ENCODE results near the gene RCC2. TPM values are rescaled to one million over a fixed set of nuclear protein-coding genes. Genes with fewer than 3 reads are reported as not detected.

RCC2 gene
- total RNA-seq, 1 experiment from 2014 or later, result 473 TPM

GRCh38 chr1:17462669-17463068, 23.2 kb upstream of the RCC2 start:
- no peaks in the 10 kb centered on the region; a peak in 1 of 7 replicates for H3K36me3 Mint-ChIP-seq (ENCODE audit: insufficient read depth in 1 of 3, low read depth in 3 of 3)
- Histone ChIP-seq H4K20me1 (ENCODE audit: control insufficient read depth, insufficient read depth, insufficient read length) (no peaks in the 10 kb centered on the region), H3K79me2 (ENCODE audit: insufficient read depth, low read length) (no peaks in the 10 kb centered on the region), H2AFZ (ENCODE audit: low read length) (no peak overlapping the region), H3K23me2 (ENCODE audit: insufficient read length, low read depth, low read length, poor library complexity, severe bottlenecking) (no peaks in the 10 kb centered on the region), H2BK120ac (ENCODE audit: low read depth, low read length, poor library complexity, severe bottlenecking) (no peak overlapping the region), H2BK15ac (ENCODE audit: low read depth, low read length) (no peak overlapping the region), H2BK12ac (ENCODE audit: insufficient read length, low read depth, low read length) (no peak overlapping the region), H3K9ac (ENCODE audit: extremely low read depth, insufficient read length, low read length) (peak overlapping the region; percentile 23), H3K27ac (ENCODE audit: insufficient read length, low read depth, low read length) (no peak overlapping the region), H2AK5ac (ENCODE audit: insufficient read length, low read length) (no peak overlapping the region), H3K9me3 (ENCODE audit: control insufficient read depth, low read depth, low read length) (no peaks in the 10 kb centered on the region), H3K4me2 (ENCODE audit: insufficient read depth, insufficient read length, low read length) (no peak overlapping the region), H4K91ac (ENCODE audit: insufficient read length, low read depth, low read length) (no peak overlapping the region), H3K56ac (ENCODE audit: insufficient read length, low read depth, low read length) (no peak overlapping the region), H3K4ac (ENCODE audit: low read depth, low read length) (no peak overlapping the region), H4K8ac (replicated peaks; ENCODE audit: insufficient read length, low read depth, low read length) (no peak overlapping the region), H3K18ac (ENCODE audit: insufficient read length, low read depth, low read length) (no peak overlapping the region), H3K79me1 (ENCODE audit: insufficient read depth, low read depth, low read length, poor library complexity, severe bottlenecking) (no peaks in the 10 kb centered on the region), H3K4me1 (ENCODE audit: insufficient read depth, low read length) (no peaks in the 10 kb centered on the region; the same call in 1 of the 2 replicates), H3K23ac (ENCODE audit: insufficient read length, low read depth, low read length) (no peak overlapping the region), H3K27me3 (ENCODE audit: insufficient read depth, low read length) (no peaks in the 10 kb centered on the region), H3K14ac (ENCODE audit: insufficient read depth, low read length) (no peak overlapping the region), H2BK20ac (ENCODE audit: low read depth, low read length, poor library complexity, severe bottlenecking) (no peak overlapping the region), H2BK5ac (ENCODE audit: insufficient read length, low read length) (no peak overlapping the region), H4K5ac (ENCODE audit: insufficient read length, low read depth, low read length) (no peak overlapping the region), H3T11ph (ENCODE audit: low read length) (no peak overlapping the region)
- H3K4me3 Mint-ChIP-seq, result no peak overlapping the region
- no peaks in the 10 kb centered on the region for H3K9me3 Mint-ChIP-seq
- no peak for TF ChIP-seq CTCF (conservative IDR thresholded peaks at IDR 0.05)
- DNase-seq, result no peak
- H3K27me3 Mint-ChIP-seq (ENCODE audit: low read depth), result peaks cover 4% of the 10 kb centered on the region
- H3K27ac Mint-ChIP-seq, result peak overlapping the region in 1 of 3 experiments; percentile 82; a peak in 1 of 7 replicates
- no CpG with 5 or more reads among the region's 5 CpGs for WGBS (ENCODE audit: extremely low coverage, insufficient read length, low lambda C conversion rate)
- H3K4me1 Mint-ChIP-seq, result peaks cover 20 to 28% of the 10 kb centered on the region in 2 experiments
